Heart right ventricle (tissue), 16 donors: ENCODE data around the gene CAST. TPM values are rescaled to one million over a fixed set of nuclear protein-coding genes. Genes with fewer than 3 reads are reported as not detected.

ENCODE experiments used
- ATAC-seq, 8 donors: fragments of 200-7000 bp; cut with Tn5 transposase; one replicate each; pipeline ENCODE4 v1.9.1; 2020; ENCODE audit warnings: mild to moderate bottlenecking in 8 of 8, moderate library complexity in 8 of 8, moderate number of reproducible peaks in 1 of 8
- DNase-seq, 2 donors: peaks; one replicate each; pipeline ENCODE4 v3.0.0-alpha.2; 2020
- H3K27ac ChIP-seq, 10 donors: fragments of 200-600 bp; sonication (generic) in 2 of 10; one replicate each; pipeline versions ENCODE4 v1.5.0 to v1.8.0; 2020 to 2022; ENCODE audit warnings: mild to moderate bottlenecking in 3 of 10
- H3K27me3 ChIP-seq, 7 donors: fragments of 200-600 bp; one replicate each; pipeline ENCODE4 v1.8.0; 2021 to 2022; ENCODE audit warnings: mild to moderate bottlenecking in 2 of 7
- H3K36me3 ChIP-seq, 9 donors: fragments of 200-600 bp; sonication (generic) in 1 of 9; one replicate each; pipeline versions ENCODE4 v1.5.0 to v1.8.0; 2020 to 2022; ENCODE audit warnings: mild to moderate bottlenecking in 2 of 9
- H3K4me1 ChIP-seq, 9 donors: fragments of 200-600 bp; sonication (generic) in 1 of 9; one replicate each; pipeline versions ENCODE4 v1.5.0 to v1.8.0; 2020 to 2022; ENCODE audit warnings: mild to moderate bottlenecking in 4 of 9
- H3K4me3 ChIP-seq, 10 donors: fragments of 200-600 bp; sonication (generic) in 2 of 10; one replicate each; pipeline versions ENCODE4 v1.5.0 to v1.8.0; 2020 to 2022; ENCODE audit warnings: mild to moderate bottlenecking in 7 of 10, moderate library complexity in 2 of 10
- H3K9me3 ChIP-seq, 11 donors: fragments of 200-600 bp in 10 of 11; sonication (generic) in 2 of 11; one replicate each; pipeline versions ENCODE4 v1.5.0 to v1.8.0; 2013 to 2022; ENCODE audit warnings: mild to moderate bottlenecking in 2 of 11, control low read depth in 1 of 11, moderate library complexity in 1 of 11
- WGBS, 2 donors: extraction: QIAGEN DNeasy Blood & Tissue Kit; methylation state at CpG; one replicate each; pipeline ENCODE4 v1.1.7; 2013; ENCODE audit warnings: inconsistent platforms in 1 of 2; 5-methylcytosine and 5-hydroxymethylcytosine counted together
- intact Hi-C, 10 donors: fragments of 100-400 bp; cut with DNase I; formaldehyde crosslinking; loops; one replicate each; pipeline versions ENCODE4 v1.11.1 to v1.14.2; 2022
- polyA plus RNA-seq, 2 donors: library from polyadenylated mRNA; stranded (reverse); fragments of 200-250 nt; gene quantifications; one replicate each; pipeline ENCODE4 v1.2.3, GENCODE V29; 2013
- total RNA-seq, 10 donors: library from RNA; stranded (reverse); fragmentation: NEBNext Ultra II Directional in 3 of 10; extraction: Animal tissue kit (Norgen Biotek cat#: 25700) in 3 of 10; gene quantifications; one replicate each; pipeline versions ENCODE4 v1.2.1 to v1.2.4, GENCODE V29; 2021 to 2023
- TF ChIP-seq, protein P1 (sequence below), 9 donors: fragments of 200-600 bp; sonication (generic) in 2 of 9; IDR thresholded peaks; one replicate each; pipeline versions ENCODE4 v1.5.0 to v1.8.0; 2021 to 2022; ENCODE audit warnings: antibody characterized with exemption in 9 of 9, mild to moderate bottlenecking in 5 of 9, moderate library complexity in 1 of 9
- donor health status: Arrhythmogenic right ventricular cardiomyopathy.
- donor health status: ischemic (EF 13 %, LVEDD 7.1; RV severe dilation, severe dysfunction).
- donor health status: healthy with polysubstance abuse.
- donor health status: DM: no; HTN: yes; CAD: no.
- donor health status: DM: no; HTN: no; CAD: no.
- donor health status: ischemic (EF 25% LVEDD 6.9; RV normal size, moderate dysfunction).
- donor health status: ischemic (EF 25% LVEDD 5.7; RV mildly dilated, moderate dysfunction).
- donor health status: healthy.
- donor health status: DM: yes; HTN: yes; CAD: no.
- donor health status: Ischemic cardiomyopathy.
- donor health status: ischemic (EF 35%, LVEDD 5.7; RV mildly dilated, moderate dysfunction).
- donor health status: nonischemic (EF 11% LVEDD 7.7; RV severe dilation, severe dysfunction).
- donor health status: DM: yes; HTN: yes; CAD: no.
- donor health status: PGD.
- donor health status: ischemic (EF 29% LVEDD 5.4; RV normal size, mild dysfunction).
- donor health status: nonischemic (EF 23%, LVEDD 6.1; RV moderate dilation, normal function).

Gene CAST
- total and polyA plus RNA-seq, 12 donors, result 174 to 783 (median 488) TPM

GRCh38 chr5:96664669-96665068 lies 2.5 kb downstream of the CAST start:
- DNase-seq, result no peak
- ATAC-seq, result no peak
- Histone ChIP-seq H3K4me1 (peaks cover 0 to 62% (median 36%) of the 10 kb centered on the region in 9 donors), H3K27ac (peak overlapping the region in 1 of 10 donors; percentile 12), H3K36me3 (no peaks in the 10 kb centered on the region), H3K4me3 (no peak overlapping the region), H3K9me3 (no peaks in the 10 kb centered on the region), H3K27me3 (no peaks in the 10 kb centered on the region)
- TF ChIP-seq, protein P1, sequence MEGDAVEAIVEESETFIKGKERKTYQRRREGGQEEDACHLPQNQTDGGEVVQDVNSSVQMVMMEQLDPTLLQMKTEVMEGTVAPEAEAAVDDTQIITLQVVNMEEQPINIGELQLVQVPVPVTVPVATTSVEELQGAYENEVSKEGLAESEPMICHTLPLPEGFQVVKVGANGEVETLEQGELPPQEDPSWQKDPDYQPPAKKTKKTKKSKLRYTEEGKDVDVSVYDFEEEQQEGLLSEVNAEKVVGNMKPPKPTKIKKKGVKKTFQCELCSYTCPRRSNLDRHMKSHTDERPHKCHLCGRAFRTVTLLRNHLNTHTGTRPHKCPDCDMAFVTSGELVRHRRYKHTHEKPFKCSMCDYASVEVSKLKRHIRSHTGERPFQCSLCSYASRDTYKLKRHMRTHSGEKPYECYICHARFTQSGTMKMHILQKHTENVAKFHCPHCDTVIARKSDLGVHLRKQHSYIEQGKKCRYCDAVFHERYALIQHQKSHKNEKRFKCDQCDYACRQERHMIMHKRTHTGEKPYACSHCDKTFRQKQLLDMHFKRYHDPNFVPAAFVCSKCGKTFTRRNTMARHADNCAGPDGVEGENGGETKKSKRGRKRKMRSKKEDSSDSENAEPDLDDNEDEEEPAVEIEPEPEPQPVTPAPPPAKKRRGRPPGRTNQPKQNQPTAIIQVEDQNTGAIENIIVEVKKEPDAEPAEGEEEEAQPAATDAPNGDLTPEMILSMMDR (IDR thresholded peaks at IDR 0.05), result no peak
- intact Hi-C loops, result loop anchor here in 6 of 10 donors (5.0 to 10.0 kb wide), 5 partner anchors 37 to 80 kb away; no protein-coding TSS in a partner anchor

DNA sequence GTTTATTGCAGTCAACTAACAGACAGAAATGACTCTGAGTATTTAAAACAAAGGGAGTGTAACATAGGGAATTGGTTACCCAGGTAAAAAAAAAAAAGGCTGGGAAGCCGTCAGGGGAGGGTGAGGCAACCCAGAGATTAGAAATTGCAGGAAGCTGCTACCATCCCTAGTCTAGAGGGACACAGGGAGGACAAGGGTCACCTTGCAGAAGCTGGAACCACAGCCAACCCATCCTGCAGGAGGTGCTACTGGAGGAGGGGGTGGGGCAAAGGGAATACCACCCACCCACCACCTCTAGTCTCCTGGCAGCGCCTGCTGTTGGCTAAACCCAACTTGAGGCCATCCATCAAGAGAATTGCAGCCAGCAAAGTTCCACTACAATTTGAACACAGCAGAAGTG lies 6.5 kb downstream of the CAST start:
- Histone ChIP-seq H3K4me1 (peaks cover 0 to 64% (median 38%) of the 10 kb centered on the region in 9 donors), H3K27ac (peak overlapping the region in 3 of 10 donors; percentile 20 to 37 (median 30)), H3K36me3 (peaks cover 0 to 5% (median 0%) of the 10 kb centered on the region in 9 donors), H3K27me3 (no peaks in the 10 kb centered on the region), H3K4me3 (no peak overlapping the region), H3K9me3 (no peaks in the 10 kb centered on the region)
- TF ChIP-seq, protein P1 (IDR thresholded peaks at IDR 0.05), result no peak
- WGBS, 2 donors, result 69 to 74% methylated on average over 2 of the region's 2 CpGs
- DNase-seq, result no peak
- intact Hi-C loops, result loop anchor here in 3 of 10 donors (10.0 kb wide), 2 partner anchors 54 to 76 kb away; no protein-coding TSS in a partner anchor
- peak in 3 of 8 donors; percentile 30 to 55 (median 51) for ATAC-seq

GRCh38 chr5:96669909-96670308 lies 7.7 kb downstream of the CAST start:
- Histone ChIP-seq H3K36me3 (peaks cover 0 to 5% (median 0%) of the 10 kb centered on the region in 9 donors), H3K27ac (peak overlapping the region in 2 of 10 donors; percentile 28 to 37), H3K4me1 (peaks cover 0 to 56% (median 33%) of the 10 kb centered on the region in 9 donors), H3K4me3 (no peak overlapping the region), H3K27me3 (no peaks in the 10 kb centered on the region), H3K9me3 (no peaks in the 10 kb centered on the region)
- ATAC-seq, result no peak
- intact Hi-C loops, result loop anchor here in 3 of 10 donors (10.0 kb wide), 2 partner anchors 55 to 75 kb away; no protein-coding TSS in a partner anchor
- TF ChIP-seq, protein P1 (IDR thresholded peaks at IDR 0.05), result no peak
- DNase-seq, result no peak
- 76 to 78% methylated on average over 3 of the region's 3 CpGs for whole genome bisulfite sequencing, 2 donors

- H3K4me1 ChIP-seq, result peaks cover 0 to 62% (median 33%) of the 10 kb centered on the region in 9 donors
- H3K9me3 ChIP-seq, result no peaks in the 10 kb centered on the region
- H3K36me3 ChIP-seq, result peaks cover 0 to 14% (median 0%) of the 10 kb centered on the region in 9 donors
- TF ChIP-seq, protein P1 (IDR thresholded peaks at IDR 0.05), result no peak
- WGBS, 2 donors, result 94 to 97% methylated on average over 5 of the region's 5 CpGs
- intact Hi-C loops, result no loop called here
- no peaks in the 10 kb centered on the region for H3K27me3 ChIP-seq
- H3K4me3 ChIP-seq, result no peak overlapping the region
- H3K27ac ChIP-seq, result peak overlapping the region in 1 of 10 donors; percentile 45
- ATAC-seq (no peak), DNase-seq (no peak)
Observed at GRCh38 chr5:96671441-96671840, 9.3 kb downstream of the CAST start.
